ENCODE data around the gene FAM177A1. TPM values are rescaled to one million over a fixed set of nuclear protein-coding genes. Genes with fewer than 3 reads are reported as not detected.

FAM177A1 gene
- polyA plus RNA-seq, 2 of the 4 experiments (the other 2 are of a cell fraction), result 76.9 to 102 TPM

- H3K9me3 ChIP-seq, result no peaks in the 10 kb centered on the region
- TF ChIP-seq BHLHE40 (IDR thresholded peaks at IDR 0.05; ENCODE audit: low read depth, low read length) (no peak), ZFP36 (IDR thresholded peaks at IDR 0.05; ENCODE audit: borderline replicate concordance, partially characterized antibody) (no peak), KDM1A (IDR thresholded peaks at IDR 0.05; ENCODE audit: low read depth) (no peak), REST (IDR thresholded peaks at IDR 0.05) (no peak), RARB (CRISPR knock-in tag; IDR thresholded peaks at IDR 0.05) (no peak), TFCP2L1 (CRISPR knock-in tag; IDR thresholded peaks at IDR 0.05) (no peak), HOXB13 (CRISPR knock-in tag; IDR thresholded peaks at IDR 0.05; ENCODE audit: low read depth) (no peak), TP53 (CRISPR knock-in tag; IDR thresholded peaks at IDR 0.05) (no peak), HEYL (CRISPR knock-in tag; IDR thresholded peaks at IDR 0.05) (no peak), ZSCAN20 (CRISPR knock-in tag; IDR thresholded peaks at IDR 0.05) (no peak), NPAS2 (CRISPR knock-in tag; IDR thresholded peaks at IDR 0.05; ENCODE audit: borderline replicate concordance) (no peak), KDM5A (IDR thresholded peaks at IDR 0.05) (no peak), EP300 (IDR thresholded peaks at IDR 0.05) (no peak), ZNF302 (CRISPR knock-in tag; IDR thresholded peaks at IDR 0.05) (no peak), CBX2 (IDR thresholded peaks at IDR 0.05; ENCODE audit: borderline replicate concordance, low read depth) (no peak), ZC3H11A (IDR thresholded peaks at IDR 0.05) (no peak), FOXS1 (CRISPR knock-in tag; IDR thresholded peaks at IDR 0.05) (no peak)
- CTCF ChIA-PET, result interaction anchor here (0.9 to 1.1 kb wide), 5 partner anchors 9 to 371 kb away, joined by 3 read pairs; no protein-coding TSS in a partner anchor
- 83% methylated on average over 3 of the region's 3 CpGs for WGBS (ENCODE audit: missing lambda C conversion rate)
- no peak overlapping the region for H3K27ac ChIP-seq
- H3K4me3 ChIP-seq, result no peak overlapping the region
- H3K4me1 ChIP-seq, result peaks cover 6% of the 10 kb centered on the region; the same call in 2 of the 3 replicates
- FAIRE-seq (no peak), DNase-seq (ENCODE audit: low read depth in 1 of 2, low spot score in 1 of 2) (no peak), ATAC-seq (no peak)
- H3K4me2 ChIP-seq, result no peak overlapping the region
- POLR2A ChIA-PET, result interaction anchor here (0.7 kb wide), 1 partner anchor 33 kb away, joined by 5 read pairs; no protein-coding TSS in a partner anchor
Observed at GRCh38 chr14:35042632-35043031, 3.4 kb upstream of the FAM177A1 start.

GRCh38 chr14:35043046-35043445 lies 3.0 kb upstream of the FAM177A1 start:
- Histone ChIP-seq H3K4me1 (peaks cover 10% of the 10 kb centered on the region), H3K9me3 (no peaks in the 10 kb centered on the region), H3K27ac (no peak overlapping the region), H3K4me3 (no peak overlapping the region), H3K4me2 (no peak overlapping the region)
- TF ChIP-seq ATOH8 (CRISPR knock-in tag; IDR thresholded peaks at IDR 0.05; ENCODE audit: low read depth) (no peak), HDAC2 (IDR thresholded peaks at IDR 0.05) (no peak), KDM5A (IDR thresholded peaks at IDR 0.05) (no peak)
- WGBS (ENCODE audit: missing lambda C conversion rate), result 96% methylated on average over 2 of the region's 2 CpGs
- POLR2A ChIA-PET, result no interaction called here
- FAIRE-seq, result no peak
- no peak for ATAC-seq
- CTCF ChIA-PET, result interaction anchor here (1.0 to 1.1 kb wide), 4 partner anchors 10 to 371 kb away, joined by 3 read pairs; no protein-coding TSS in a partner anchor
- no peak for DNase-seq (ENCODE audit: low read depth in 1 of 2, low spot score in 1 of 2)
